DMS53 (cell line): ENCODE results near the gene RAB7A.

ENCODE experiments used
- DNase-seq: peaks from one replicate; lab custom pipeline; 2025; lab: John Stamatoyannopoulos, UW

The RAB7A gene

DNA sequence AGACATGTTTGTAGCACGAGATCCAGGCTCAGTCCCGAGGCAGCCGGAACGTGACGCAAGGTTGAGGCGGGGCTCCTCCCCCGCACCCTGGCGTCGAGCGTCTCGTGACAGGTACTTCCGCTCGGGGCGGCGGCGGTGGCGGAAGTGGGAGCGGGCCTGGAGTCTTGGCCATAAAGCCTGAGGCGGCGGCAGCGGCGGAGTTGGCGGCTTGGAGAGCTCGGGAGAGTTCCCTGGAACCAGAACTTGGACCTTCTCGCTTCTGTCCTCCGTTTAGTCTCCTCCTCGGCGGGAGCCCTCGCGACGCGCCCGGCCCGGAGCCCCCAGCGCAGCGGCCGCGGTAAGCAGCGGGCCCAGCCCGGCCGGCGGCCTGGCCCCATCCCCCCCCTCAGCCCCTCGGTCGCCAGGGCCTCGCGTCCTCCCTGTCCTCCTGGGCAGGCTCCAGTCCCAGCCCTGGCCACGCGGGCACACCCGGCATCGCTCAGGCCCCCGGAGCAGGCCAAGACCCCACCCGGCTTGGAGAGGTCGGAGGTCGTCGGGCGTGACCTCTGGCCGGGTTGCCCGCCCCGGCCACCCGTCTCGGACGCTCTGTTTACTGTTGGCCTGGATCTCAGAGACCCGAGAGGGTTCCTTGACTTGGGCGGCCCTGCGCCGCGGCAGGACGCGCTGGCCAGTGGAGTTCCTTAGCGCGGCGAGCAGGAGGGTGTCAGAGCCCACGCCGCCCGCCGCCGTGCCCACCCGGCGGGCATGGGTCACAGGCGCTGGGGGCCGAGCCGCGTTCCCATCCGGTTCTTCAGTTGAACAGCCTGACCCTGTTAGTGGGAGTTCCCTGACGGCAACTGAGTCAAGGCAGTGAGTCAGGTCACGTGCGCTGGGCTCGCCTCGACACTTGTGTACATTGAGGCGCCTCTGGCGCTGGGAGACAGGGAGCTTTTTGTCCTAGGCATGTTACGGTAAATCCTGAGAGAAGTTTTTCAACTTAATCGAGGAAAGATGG, at the start of gene RAB7A:
Gene RAB7A (plus strand): TSS at position 161 of the 994 bp plus-strand sequence. CDS start 69,185 bp downstream, outside the sequence.
- peak; percentile 97 for DNase-seq

DNA sequence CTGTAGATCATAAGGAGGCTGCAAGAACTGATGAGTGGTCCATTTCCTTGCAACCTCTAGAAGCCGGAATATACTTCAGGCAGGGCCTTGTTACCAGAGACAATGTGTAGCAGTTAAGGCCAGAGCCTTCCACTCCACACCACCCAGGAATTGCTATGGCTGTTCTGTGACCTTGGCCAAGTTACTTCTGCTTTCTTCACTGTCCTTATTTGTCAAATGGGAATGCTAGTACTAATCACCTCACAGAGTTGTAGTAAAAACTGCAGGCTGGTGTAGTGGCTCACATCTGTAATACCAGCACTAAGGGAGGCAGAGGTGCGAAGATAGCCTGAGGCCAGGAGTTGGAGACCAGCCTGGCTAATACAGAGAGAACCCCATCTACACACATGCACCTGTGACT, 46.6 kb upstream of the RAB7A start:
- DNase-seq = no peak

- DNase-seq = peak; percentile 97
These were observed 45.2 kb upstream of the RAB7A start for GRCh38 chr3:128680603-128681368.

DNA sequence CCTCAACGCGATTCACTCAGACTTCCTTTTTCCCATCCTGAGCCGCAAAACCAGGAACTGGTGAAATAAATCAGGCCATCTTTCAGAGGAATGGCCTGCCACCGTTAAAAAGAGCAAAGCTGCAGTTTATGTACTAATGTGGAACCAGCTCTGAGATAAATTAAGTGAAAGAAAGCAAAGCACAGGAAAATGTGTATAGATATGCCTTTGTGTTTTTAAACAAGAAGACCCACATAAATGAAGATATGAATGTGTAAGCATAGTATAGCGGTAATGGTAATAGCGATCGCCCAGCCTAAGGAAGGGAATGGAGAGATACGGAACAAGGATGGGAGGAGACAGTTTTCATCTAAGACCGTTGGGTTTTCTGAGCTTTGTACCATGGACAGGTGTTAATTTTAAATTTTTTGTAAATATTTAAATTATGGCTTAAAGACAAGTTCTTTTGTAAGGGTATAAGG, 44.6 kb upstream of the RAB7A start:
- DNase-seq = peak; percentile 61

DNA sequence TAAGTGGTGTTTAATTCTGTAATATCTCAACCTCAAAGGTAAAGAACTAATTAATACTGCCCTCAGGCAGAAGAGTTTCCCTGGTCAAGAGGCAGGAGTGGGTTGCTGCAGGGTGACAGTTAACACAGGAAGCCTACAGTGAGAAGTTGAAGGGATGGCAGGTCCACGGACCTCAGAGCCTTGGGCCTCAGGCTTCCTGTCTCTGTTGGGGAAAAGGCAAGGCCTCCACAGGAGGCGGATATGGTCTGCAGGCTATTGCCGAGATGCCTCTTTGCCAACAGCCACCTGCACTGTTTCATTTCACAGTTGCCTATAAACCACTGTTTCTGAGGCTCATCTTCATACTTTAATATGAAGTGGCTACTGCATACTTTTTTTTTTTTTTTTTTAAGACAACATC, 42.0 kb upstream of the RAB7A start:
- DNase-seq = no peak

- no peak for DNase-seq
These were observed 40.8 kb upstream of the RAB7A start for GRCh38 chr3:128684986-128685726.

DNA sequence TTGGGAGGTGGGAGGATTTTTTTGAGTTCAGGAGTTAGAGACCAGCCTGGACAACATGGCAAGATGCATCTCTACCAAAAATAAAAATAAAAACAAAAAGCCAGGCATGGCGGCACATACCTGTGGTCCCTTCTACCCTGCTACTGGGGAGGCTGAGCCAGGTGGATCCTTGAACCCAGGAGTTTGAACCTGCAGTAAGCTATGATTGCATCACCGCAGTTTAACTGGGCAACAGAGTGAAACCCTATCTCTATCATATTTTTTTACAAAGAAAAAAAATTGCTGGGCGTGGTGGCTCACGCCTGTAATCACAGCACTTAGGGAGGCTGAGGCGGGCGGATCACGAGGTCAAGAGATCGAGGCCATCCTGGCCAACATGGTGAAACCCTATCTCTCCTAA, 39.5 kb upstream of the RAB7A start:
- no peak for DNase-seq

DNA sequence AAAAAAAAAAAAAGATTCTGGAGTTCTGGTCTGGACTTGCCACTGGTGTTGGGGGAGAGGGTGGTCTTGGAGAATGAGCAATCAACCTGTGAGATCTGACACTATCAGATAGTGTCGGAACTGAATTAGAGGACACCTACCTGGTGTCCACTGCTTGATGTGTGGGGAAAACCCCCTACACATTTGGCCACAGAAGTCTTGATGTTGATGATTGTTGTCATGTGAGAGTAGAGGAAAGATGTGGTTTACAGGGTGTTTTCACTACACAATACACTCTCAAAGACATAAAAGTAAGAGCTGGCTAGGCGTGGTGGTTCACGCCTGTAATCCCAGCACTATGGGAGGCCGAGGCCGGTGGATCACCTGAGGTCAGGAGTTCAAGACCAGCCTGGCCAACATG, 36.9 kb upstream of the RAB7A start:
- no peak for DNase-seq

GRCh38 chr3:128693696-128694095, 32.3 kb upstream of the RAB7A start:
- DNase-seq = no peak

- DNase-seq = no peak
These were observed 28.6 kb upstream of the RAB7A start for GRCh38 chr3:128697341-128697740.

- peak; percentile 79 for DNase-seq
These were observed 27.6 kb upstream of the RAB7A start for GRCh38 chr3:128698211-128699047.

- DNase-seq = no peak
These were observed 24.4 kb upstream of the RAB7A start for GRCh38 chr3:128701342-128702212.

DNA sequence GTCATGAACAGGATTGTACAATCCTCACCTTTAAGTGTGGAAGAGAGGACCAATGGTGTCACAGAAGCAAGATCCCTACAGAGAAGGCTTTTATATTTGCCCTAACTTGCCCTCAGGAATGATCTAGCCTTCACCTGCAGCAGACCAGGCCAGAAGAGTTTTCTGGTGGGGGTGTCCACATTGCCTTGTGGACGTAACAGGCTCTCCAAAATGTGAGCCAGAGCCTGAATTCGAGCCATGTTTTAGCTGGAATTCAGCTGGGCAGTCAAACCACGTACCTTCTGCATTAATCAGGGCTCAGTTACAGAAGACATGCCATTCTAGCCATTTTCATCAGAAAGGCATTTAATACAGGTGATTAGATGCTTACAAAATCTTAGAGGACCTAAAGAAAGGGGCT, 23.6 kb upstream of the RAB7A start:
- DNase-seq = no peak

DNA sequence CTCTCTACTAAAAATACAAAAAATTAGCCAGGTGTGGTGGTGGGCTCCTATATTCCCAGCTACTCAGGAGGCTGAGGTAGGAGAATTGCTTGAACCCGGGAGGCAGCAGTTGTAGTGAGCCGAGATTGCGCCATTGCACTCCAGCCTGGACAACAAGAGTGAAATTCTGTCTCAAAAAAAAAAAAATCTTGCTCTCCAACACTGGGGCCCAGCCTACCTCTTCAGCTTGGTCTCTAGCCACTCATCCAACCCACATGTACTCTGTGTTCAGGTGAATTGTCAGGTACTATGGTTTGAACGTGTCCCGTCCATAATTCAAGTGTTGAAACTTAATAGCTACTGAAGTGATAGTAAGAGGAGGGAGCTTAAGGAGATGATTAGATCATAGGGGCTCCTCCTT, 22.4 kb upstream of the RAB7A start:
- DNase-seq = peak; percentile 34

GRCh38 chr3:128706086-128706615, 19.8 kb upstream of the RAB7A start:
- DNase-seq = peak; percentile 40

DNA sequence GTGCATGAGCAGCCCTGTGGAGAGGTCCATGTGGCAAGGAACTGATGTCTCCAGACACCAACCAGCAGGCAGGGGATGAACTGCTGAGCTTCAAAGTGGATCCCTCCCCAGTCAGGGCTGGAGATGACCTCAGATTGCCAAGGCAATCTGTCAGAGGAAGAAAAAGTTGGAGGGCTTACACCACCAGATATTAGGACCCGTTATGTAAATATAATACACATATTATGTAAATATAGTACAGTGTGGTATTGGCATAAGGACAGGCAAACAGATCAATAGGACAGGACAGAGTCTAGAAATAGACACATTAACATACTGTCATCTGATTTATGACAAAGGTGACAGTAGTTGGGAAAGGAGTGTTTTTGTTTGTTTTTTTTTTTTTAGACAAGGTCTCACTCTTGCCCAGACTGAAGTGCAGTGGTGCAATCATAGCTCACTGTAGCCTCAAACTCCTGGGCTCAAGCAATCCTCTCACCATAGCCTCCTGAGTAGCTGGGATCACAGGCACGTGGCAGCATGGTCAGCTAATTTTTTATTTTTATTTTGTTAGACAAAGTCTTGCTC, 18.0 kb upstream of the RAB7A start:
- no peak for DNase-seq

GRCh38 chr3:128709038-128709437, 16.9 kb upstream of the RAB7A start:
- no peak for DNase-seq

DNA sequence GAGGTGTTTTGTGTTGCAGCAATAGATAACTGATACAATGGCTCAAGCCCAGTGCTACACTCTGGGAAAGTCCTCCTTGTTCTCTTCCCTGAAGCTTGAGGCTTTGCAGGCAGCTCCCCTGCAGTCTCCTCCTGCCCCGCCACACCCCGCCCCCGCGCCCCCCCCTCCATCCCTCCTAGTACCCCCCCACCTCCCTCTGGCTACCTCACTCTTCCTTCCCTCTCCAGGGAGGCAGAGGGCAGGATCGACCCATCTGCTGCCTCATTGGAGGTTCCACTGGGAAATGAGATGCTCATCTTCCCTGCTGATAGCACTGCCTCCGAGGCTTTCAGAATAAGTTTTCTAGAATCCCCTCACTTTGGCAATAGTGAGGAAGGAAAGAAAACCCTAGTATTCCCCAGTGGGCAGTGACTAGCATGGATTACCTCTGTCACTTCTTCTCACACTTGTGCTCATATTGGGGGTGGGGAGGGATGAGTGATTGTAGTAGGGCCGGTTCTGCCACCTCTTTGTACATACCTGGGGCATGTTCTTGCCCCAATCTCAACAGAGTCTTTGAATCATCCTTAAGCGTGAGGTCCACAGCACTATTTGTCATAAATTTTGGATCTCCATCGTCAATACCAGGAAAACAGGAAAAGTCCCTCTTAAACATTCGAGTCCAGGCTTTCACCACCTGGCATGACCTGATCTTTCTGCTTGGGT, 16.3 kb upstream of the RAB7A start:
- DNase-seq = peak; percentile 13
